Activated CD4-positive, alpha-beta memory T cell treated with anti-CD3 and anti-CD28 coated beads for 36 hours (primary cell): ENCODE measurements around the gene ASB13. TPM values are rescaled to one million over a fixed set of nuclear protein-coding genes. Genes with fewer than 3 reads are reported as not detected.
A peak's percentile ranks its signal among the peaks of the same experiment; 100 is the strongest.

ENCODE experiments used
- CTCF ChIA-PET: fragments of 350-600 bp; sonication (Branson Sonifier 250); formaldehyde crosslinking; loops from one replicate; lab custom pipeline; 2021; ENCODE audit warnings: antibody characterized with exemption, inconsistent platforms; lab: Charles Lee
- POLR2A ChIA-PET: fragments of 350-600 bp; sonication (Branson Sonifier 250); formaldehyde crosslinking; loops from one replicate; lab custom pipeline; 2021; ENCODE audit warnings: antibody characterized with exemption; lab: Charles Lee
- DNase-seq: peaks from one replicate; pipeline ENCODE4 v3.0.0-alpha.2; 2020
- H3K27ac Mint-ChIP-seq: one replicate; pipeline ENCODE4 v1.8.0; 2021; ENCODE audit warnings: mixed read lengths
- H3K27me3 Mint-ChIP-seq: one replicate; pipeline ENCODE4 v1.8.0; 2021; ENCODE audit warnings: mixed read lengths
- H3K36me3 Mint-ChIP-seq: one replicate; pipeline ENCODE4 v1.8.0; 2021; ENCODE audit warnings: mixed read lengths
- H3K4me1 Mint-ChIP-seq: one replicate; pipeline ENCODE4 v1.8.0; 2021; ENCODE audit warnings: low read depth, mixed read lengths
- H3K4me3 Mint-ChIP-seq: one replicate; pipeline ENCODE4 v1.8.0; 2021; ENCODE audit warnings: mild to moderate bottlenecking, mixed read lengths
- H3K9me3 Mint-ChIP-seq: one replicate; pipeline ENCODE4 v1.8.0; 2021; ENCODE audit warnings: mixed read lengths
- intact Hi-C: fragments of 100-400 bp; cut with micrococcal nuclease; formaldehyde crosslinking; loops from one replicate; pipeline ENCODE4 v1.15.1; 2023
- total RNA-seq, 2 experiments: library from RNA; stranded (reverse); gene quantifications; one replicate each; pipeline ENCODE4 v1.2.3, GENCODE V29; 2021

ASB13 gene
- total RNA-seq, 2 experiments from 2014 or later, result 12.1 to 12.5 TPM

GRCh38 chr10:5655121-5655520, 11.3 kb downstream of the ASB13 start:
- H3K4me1 Mint-ChIP-seq, result peaks cover 42% of the 10 kb centered on the region
- no peak overlapping the region for H3K27ac Mint-ChIP-seq
- no peaks in the 10 kb centered on the region for H3K27me3 Mint-ChIP-seq
- H3K4me3 Mint-ChIP-seq, result no peak overlapping the region
- intact Hi-C loops, result no loop called here
- ChIA-PET POLR2A (no interaction called here), CTCF (interaction anchor here (1.7 kb wide), 1 partner anchor 25 kb away, joined by 6 read pairs; no protein-coding TSS in a partner anchor)
- H3K36me3 Mint-ChIP-seq, result peaks cover 2% of the 10 kb centered on the region
- no peaks in the 10 kb centered on the region for H3K9me3 Mint-ChIP-seq
- DNase-seq, result peak; percentile 33

GRCh38 chr10:5654218-5654755, 12.1 kb downstream of the ASB13 start:
- H3K27ac Mint-ChIP-seq, result no peak overlapping the region
- H3K4me3 Mint-ChIP-seq, result no peak overlapping the region
- POLR2A ChIA-PET, result no interaction called here
- H3K4me1 Mint-ChIP-seq, result peaks cover 33% of the 10 kb centered on the region
- peaks cover 6% of the 10 kb centered on the region for H3K36me3 Mint-ChIP-seq
- intact Hi-C loops, result no loop called here
- CTCF ChIA-PET, result interaction anchor here (1.7 kb wide), 1 partner anchor 25 kb away, joined by 6 read pairs; no protein-coding TSS in a partner anchor
- H3K9me3 Mint-ChIP-seq, result no peaks in the 10 kb centered on the region
- no peaks in the 10 kb centered on the region for H3K27me3 Mint-ChIP-seq
- DNase-seq, result no peak

- Mint-ChIP-seq H3K27me3 (no peaks in the 10 kb centered on the region), H3K9me3 (no peaks in the 10 kb centered on the region), H3K36me3 (peaks cover 10% of the 10 kb centered on the region), H3K4me1 (peaks cover 34% of the 10 kb centered on the region), H3K4me3 (no peak overlapping the region), H3K27ac (no peak overlapping the region)
- intact Hi-C loops, result no loop called here
- no peak for DNase-seq
- ChIA-PET CTCF (no interaction called here), POLR2A (no interaction called here)
Observed at GRCh38 chr10:5652746-5653145, 13.6 kb downstream of the ASB13 start.

GRCh38 chr10:5651388-5651764, 15.0 kb downstream of the ASB13 start:
- H3K36me3 Mint-ChIP-seq, result peaks cover 12% of the 10 kb centered on the region
- no peaks in the 10 kb centered on the region for H3K27me3 Mint-ChIP-seq
- no peak overlapping the region for H3K4me3 Mint-ChIP-seq
- intact Hi-C loops, result no loop called here
- H3K27ac Mint-ChIP-seq, result no peak overlapping the region
- H3K4me1 Mint-ChIP-seq, result peaks cover 21% of the 10 kb centered on the region
- DNase-seq, result no peak
- CTCF ChIA-PET, result no interaction called here
- POLR2A ChIA-PET, result no interaction called here
- no peaks in the 10 kb centered on the region for H3K9me3 Mint-ChIP-seq

- Mint-ChIP-seq H3K27ac (no peak overlapping the region), H3K9me3 (no peaks in the 10 kb centered on the region), H3K36me3 (peaks cover 12% of the 10 kb centered on the region), H3K4me3 (no peak overlapping the region), H3K27me3 (no peaks in the 10 kb centered on the region), H3K4me1 (peaks cover 20% of the 10 kb centered on the region)
- intact Hi-C loops, result no loop called here
- ChIA-PET CTCF (no interaction called here), POLR2A (no interaction called here)
- DNase-seq, result no peak
Observed at GRCh38 chr10:5650664-5651387, 15.6 kb downstream of the ASB13 start.

- Mint-ChIP-seq H3K4me1 (peaks cover 9% of the 10 kb centered on the region), H3K4me3 (no peak overlapping the region), H3K36me3 (peaks cover 12% of the 10 kb centered on the region), H3K9me3 (no peaks in the 10 kb centered on the region), H3K27ac (no peak overlapping the region), H3K27me3 (no peaks in the 10 kb centered on the region)
- ChIA-PET POLR2A (no interaction called here), CTCF (interaction anchor here (0.6 kb wide), 1 partner anchor 62 kb away, joined by 3 read pairs; no protein-coding TSS in a partner anchor)
- intact Hi-C loops, result no loop called here
- no peak for DNase-seq
Observed at GRCh38 chr10:5649746-5650145, 16.6 kb downstream of the ASB13 start.

- Mint-ChIP-seq H3K9me3 (no peaks in the 10 kb centered on the region), H3K36me3 (peaks cover 14% of the 10 kb centered on the region), H3K27ac (peak overlapping the region; percentile 69), H3K27me3 (no peaks in the 10 kb centered on the region), H3K4me1 (peaks cover 3% of the 10 kb centered on the region), H3K4me3 (no peak overlapping the region)
- no peak for DNase-seq
- ChIA-PET CTCF (no interaction called here), POLR2A (no interaction called here)
- intact Hi-C loops, result no loop called here
Observed at GRCh38 chr10:5648494-5649457, 17.6 kb downstream of the ASB13 start.

GRCh38 chr10:5647507-5648240, 18.7 kb downstream of the ASB13 start:
- peak overlapping the region; percentile 12 for H3K4me3 Mint-ChIP-seq
- H3K9me3 Mint-ChIP-seq, result no peaks in the 10 kb centered on the region
- ChIA-PET POLR2A (no interaction called here), CTCF (no interaction called here)
- peak overlapping the region; percentile 31 for H3K27ac Mint-ChIP-seq
- peaks cover 15% of the 10 kb centered on the region for H3K36me3 Mint-ChIP-seq
- no peak for DNase-seq
- H3K27me3 Mint-ChIP-seq, result no peaks in the 10 kb centered on the region
- intact Hi-C loops, result no loop called here
- H3K4me1 Mint-ChIP-seq, result peaks cover 3% of the 10 kb centered on the region

GRCh38 chr10:5645944-5646617, 20.3 kb downstream of the ASB13 start:
- DNase-seq, result no peak
- ChIA-PET CTCF (no interaction called here), POLR2A (no interaction called here)
- H3K27ac Mint-ChIP-seq, result no peak overlapping the region
- intact Hi-C loops, result no loop called here
- H3K4me3 Mint-ChIP-seq, result no peak overlapping the region
- no peaks in the 10 kb centered on the region for H3K27me3 Mint-ChIP-seq
- no peaks in the 10 kb centered on the region for H3K9me3 Mint-ChIP-seq
- peaks cover 3% of the 10 kb centered on the region for H3K4me1 Mint-ChIP-seq
- peaks cover 17% of the 10 kb centered on the region for H3K36me3 Mint-ChIP-seq

GRCh38 chr10:5645375-5645774, 21.0 kb downstream of the ASB13 start:
- peaks cover 20% of the 10 kb centered on the region for H3K36me3 Mint-ChIP-seq
- ChIA-PET POLR2A (no interaction called here), CTCF (no interaction called here)
- intact Hi-C loops, result no loop called here
- DNase-seq, result no peak
- no peaks in the 10 kb centered on the region for H3K9me3 Mint-ChIP-seq
- peaks cover 3% of the 10 kb centered on the region for H3K4me1 Mint-ChIP-seq
- H3K4me3 Mint-ChIP-seq, result no peak overlapping the region
- H3K27ac Mint-ChIP-seq, result no peak overlapping the region
- H3K27me3 Mint-ChIP-seq, result no peaks in the 10 kb centered on the region

GRCh38 chr10:5644930-5645329, 21.5 kb downstream of the ASB13 start:
- intact Hi-C loops, result no loop called here

More at GRCh38 chr10:5644930-5645329, 21.5 kb downstream of the ASB13 start:
- H3K9me3 Mint-ChIP-seq, result no peaks in the 10 kb centered on the region
- H3K36me3 Mint-ChIP-seq, result peaks cover 18% of the 10 kb centered on the region
- CTCF ChIA-PET, result no interaction called here
- POLR2A ChIA-PET, result no interaction called here
- H3K4me3 Mint-ChIP-seq, result no peak overlapping the region
- H3K4me1 Mint-ChIP-seq, result peaks cover 3% of the 10 kb centered on the region
- no peak overlapping the region for H3K27ac Mint-ChIP-seq
- DNase-seq, result no peak
- no peaks in the 10 kb centered on the region for H3K27me3 Mint-ChIP-seq
